ENCODE data around the gene CDK10. TPM values are rescaled to one million over a fixed set of nuclear protein-coding genes. Genes with fewer than 3 reads are reported as not detected.
"Not testable (repeated sequence)": the region's sequence is repeated elsewhere in the genome, so short reads cannot be mapped to it uniquely, and the experiment has no call there.

Gene CDK10
- total RNA-seq, 1 donor from 2014 or later = 23.6 TPM

DNA sequence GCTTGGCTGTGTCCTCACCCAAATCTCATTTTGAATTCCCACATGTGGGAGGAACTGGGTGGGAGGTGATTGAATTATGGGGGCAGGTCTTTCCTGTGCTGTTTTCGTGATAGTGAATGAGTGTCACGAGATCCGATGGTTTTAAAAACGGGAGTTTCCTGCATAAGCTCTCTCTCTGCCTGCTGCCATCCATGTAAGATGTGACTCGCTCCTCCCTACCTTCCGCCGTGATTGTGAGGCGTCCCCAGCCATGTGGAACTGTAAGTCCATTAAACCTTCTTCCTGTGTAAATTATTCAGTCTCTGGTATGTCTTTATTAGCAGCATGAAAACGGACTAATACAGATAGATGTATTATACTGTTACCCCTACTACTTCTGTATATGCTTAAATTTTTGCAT lies 25.3 kb upstream of the CDK10 start:
- DNase-seq (no peak), ATAC-seq (no peak)
- intact Hi-C loops (cut with micrococcal nuclease) = no loop called here

DNA sequence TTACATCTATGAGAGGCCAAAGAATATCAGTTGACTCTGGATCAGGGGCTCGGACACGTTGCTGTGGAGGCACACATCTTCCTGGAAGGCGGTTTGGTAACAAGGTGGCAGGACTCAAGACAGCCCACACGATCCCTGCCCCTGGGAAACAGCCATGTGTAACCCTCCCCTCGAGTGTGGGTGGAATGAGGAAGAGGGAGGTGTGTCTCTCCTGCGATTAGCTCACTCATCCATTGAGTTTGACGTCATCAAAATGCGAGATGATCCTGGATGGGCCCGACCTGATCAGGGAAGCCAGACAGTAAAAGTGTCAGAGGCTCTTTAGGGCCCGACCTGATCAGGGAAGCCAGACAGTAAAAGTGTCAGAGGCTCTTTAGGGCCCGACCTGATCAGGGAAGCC lies 22.3 kb upstream of the CDK10 start:
- DNase-seq; ATAC-seq; intact Hi-C loops (cut with micrococcal nuclease): not testable (repeated sequence)

DNA sequence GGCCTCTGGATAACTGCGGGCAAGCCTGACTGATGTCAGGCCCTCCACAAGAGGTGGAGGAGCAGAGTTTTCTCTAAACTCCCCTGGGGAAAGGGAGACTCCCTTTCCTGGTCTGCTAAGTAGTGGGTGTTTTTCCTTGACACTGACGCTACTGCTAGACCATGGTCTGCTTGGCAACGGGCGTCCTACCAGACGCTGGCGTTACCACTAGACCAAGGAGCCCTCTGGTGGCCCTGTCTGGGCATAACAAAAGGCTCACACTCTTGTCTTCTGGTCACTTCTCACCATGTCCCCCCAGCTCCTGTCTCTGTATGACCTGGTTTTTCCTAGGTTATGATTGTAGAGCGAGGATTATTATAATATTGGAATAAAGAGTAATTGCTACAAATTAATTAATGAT lies 19.5 kb upstream of the CDK10 start:
- DNase-seq; intact Hi-C loops (cut with micrococcal nuclease); ATAC-seq: not testable (repeated sequence)

GRCh38 chr16:89667633-89668032 lies 18.9 kb upstream of the CDK10 start:
- intact Hi-C loops (cut with micrococcal nuclease) = no loop called here
- ATAC-seq (no peak), DNase-seq (no peak)

DNA sequence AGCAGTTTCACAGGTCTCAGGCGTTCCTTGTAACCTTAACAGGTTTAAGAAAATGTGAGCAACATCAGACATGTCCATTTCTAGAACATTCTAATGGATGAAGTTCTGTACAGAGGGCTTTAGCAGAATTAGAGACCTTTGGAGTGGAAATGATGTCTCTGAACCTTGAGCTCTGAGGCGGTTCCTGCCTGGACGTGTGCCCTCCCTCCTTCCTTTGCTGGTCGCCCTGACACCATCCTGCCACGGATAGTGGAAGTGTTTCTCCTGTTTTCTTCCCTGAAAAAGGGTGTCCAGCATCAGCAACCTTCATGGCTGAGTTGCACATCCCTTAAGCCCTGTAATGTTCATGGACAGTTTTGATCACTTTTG lies 17.7 kb upstream of the CDK10 start:
- DNase-seq (no peak), ATAC-seq (no peak)
- intact Hi-C loops (cut with micrococcal nuclease) = no loop called here

DNA sequence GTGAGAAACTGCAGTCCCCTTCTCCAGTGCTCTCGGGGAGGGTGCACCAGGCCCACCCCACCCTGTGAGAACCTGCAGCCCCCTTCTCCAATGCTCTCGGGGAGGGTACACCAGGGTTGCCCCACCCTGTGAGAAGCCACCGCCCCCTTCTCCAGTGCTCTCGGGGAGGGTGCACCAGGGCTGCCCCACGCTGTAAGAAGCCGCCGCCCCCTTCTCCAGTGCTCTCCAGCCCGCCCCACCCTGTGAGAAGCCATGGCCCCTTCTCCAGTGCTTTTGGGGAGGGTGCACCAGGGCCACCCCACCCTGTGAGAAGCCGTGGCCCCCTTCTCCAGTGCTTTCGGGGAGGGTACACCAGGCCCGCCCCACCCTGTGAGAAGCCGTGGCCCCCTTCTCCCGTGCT lies 16.7 kb upstream of the CDK10 start:
- intact Hi-C loops (cut with micrococcal nuclease) = no loop called here
- DNase-seq (no peak), ATAC-seq (no peak)

GRCh38 chr16:89670496-89671431 lies 15.7 kb upstream of the CDK10 start:
- intact Hi-C loops (cut with micrococcal nuclease) = no loop called here
- no peak for ATAC-seq
- DNase-seq = no peak

GRCh38 chr16:89671565-89671964 lies 14.9 kb upstream of the CDK10 start:
- not testable (repeated sequence) for ATAC-seq, DNase-seq

GRCh38 chr16:89672177-89672941 lies 14.1 kb upstream of the CDK10 start:
- DNase-seq (no peak), ATAC-seq (no peak)
- intact Hi-C loops (cut with micrococcal nuclease) = no loop called here

More at GRCh38 chr16:89671565-89671964, 14.9 kb upstream of the CDK10 start:
- intact Hi-C loops (cut with micrococcal nuclease) = not testable (repeated sequence)

DNA sequence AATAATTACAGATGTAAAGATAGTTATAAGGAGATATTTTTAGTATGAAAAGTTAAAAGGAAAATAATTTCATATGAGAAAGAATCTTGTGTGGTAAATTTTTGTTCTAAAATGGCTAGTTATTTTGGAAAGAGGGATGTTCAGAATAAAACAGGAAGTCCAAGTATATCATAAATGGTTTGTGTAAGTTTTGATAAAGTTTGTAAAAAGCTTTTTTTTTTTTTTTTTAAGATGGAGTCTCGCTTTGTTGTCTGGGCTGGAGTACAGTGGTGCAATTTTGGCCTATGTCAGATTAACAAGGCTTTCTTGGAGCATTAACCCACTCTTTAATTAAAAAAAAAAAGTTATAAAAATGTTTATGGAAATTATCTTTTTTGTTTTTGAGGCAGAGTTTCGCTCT lies 8.2 kb upstream of the CDK10 start:
- DNase-seq (no peak), ATAC-seq (no peak)
- intact Hi-C loops (cut with micrococcal nuclease) = no loop called here

GRCh38 chr16:89685916-89686315 lies 573 bp upstream of the CDK10 start:
- DNase-seq = no peak
- intact Hi-C loops (cut with micrococcal nuclease) = no loop called here
- no peak for ATAC-seq

GRCh38 chr16:89687092-89687940 lies 827 bp downstream of the CDK10 start:
- DNase-seq (peak; percentile 27), ATAC-seq (peak; percentile 37)
- intact Hi-C loops (cut with micrococcal nuclease) = no loop called here

DNA sequence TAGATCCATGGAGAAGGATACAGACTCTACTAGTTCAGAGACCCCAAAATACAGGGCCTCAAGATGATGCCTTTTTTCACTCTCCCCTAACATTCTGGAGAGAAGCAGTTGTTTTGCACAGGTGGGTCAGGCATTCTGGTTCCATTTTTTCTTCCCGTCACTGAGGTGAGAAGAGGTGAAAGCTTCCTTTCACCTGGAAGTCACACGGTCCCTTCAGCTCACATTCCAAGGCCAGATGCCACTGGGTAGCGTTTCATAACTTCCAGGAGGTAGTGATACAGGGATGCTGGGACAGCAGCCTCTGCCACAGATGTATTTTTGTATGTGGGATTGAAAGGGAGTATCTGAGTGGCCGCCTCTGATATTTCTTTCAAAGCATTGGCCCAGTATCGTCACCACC lies 1.9 kb downstream of the CDK10 start:
- DNase-seq (no peak), ATAC-seq (no peak)
- intact Hi-C loops (cut with micrococcal nuclease) = no loop called here

GRCh38 chr16:89689142-89689541 lies 2.7 kb downstream of the CDK10 start:
- intact Hi-C loops (cut with micrococcal nuclease) = no loop called here
- DNase-seq = no peak
- no peak for ATAC-seq

DNA sequence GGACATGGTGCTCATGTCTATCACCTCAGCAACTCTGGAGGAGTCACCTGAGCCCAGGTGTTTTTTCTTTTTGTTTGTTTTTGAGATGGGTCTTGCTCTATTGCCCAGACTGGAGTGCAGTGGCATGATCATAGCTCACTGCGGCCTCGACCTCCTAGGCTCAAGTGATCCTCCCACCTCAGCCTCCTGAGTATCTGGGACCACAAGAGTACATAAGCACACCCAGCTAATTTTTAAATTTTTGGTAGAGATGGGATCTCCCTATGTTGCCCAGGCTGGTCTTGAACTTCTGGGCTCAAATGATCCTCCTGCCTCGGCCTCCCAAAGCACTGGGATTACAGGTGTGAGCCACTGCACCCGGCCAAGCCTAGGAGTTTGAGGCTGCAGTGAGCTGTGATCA lies 3.1 kb downstream of the CDK10 start:
- intact Hi-C loops (cut with micrococcal nuclease); ATAC-seq; DNase-seq: not testable (repeated sequence)

DNA sequence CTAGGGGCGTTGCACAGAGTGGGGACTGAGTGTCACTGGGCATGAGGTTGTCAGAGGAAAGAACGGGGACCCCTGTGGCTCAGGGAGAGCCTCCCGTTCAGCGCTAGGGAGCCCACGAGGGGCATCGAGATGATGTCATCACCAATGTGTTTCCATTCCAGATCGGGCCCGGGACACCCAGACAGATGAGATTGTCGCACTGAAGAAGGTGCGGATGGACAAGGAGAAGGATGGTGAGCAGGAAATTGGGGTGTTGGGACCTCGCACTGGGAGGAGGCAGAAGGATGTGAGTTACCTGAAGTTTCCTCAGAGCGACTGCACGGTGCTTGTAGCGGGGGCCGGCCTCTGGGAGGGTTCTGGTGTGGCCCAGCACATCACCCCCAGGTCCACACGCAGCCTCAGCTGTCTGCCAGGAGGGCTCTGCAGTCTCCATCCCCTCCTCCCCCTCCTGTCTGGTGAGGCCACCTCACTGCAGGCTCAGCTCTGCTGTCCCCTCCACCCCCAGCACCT lies 4.0 kb downstream of the CDK10 start:
- no peak for DNase-seq
- intact Hi-C loops (cut with micrococcal nuclease) = no loop called here
- no peak for ATAC-seq

- no peak for ATAC-seq
- intact Hi-C loops (cut with micrococcal nuclease) = no loop called here
- no peak for DNase-seq
Measured at GRCh38 chr16:89691231-89691985, 4.9 kb downstream of the CDK10 start.

GRCh38 chr16:89691986-89692569 lies 5.6 kb downstream of the CDK10 start:
- intact Hi-C loops (cut with micrococcal nuclease) = no loop called here
- DNase-seq (no peak), ATAC-seq (no peak)
